NCI-H2029 (cell line): Measurements from ENCODE around the gene KRT82.
"Not testable (repeated sequence)": the region's sequence is repeated elsewhere in the genome, so short reads cannot be mapped to it uniquely, and the experiment has no call there.

Experiments
- DNase-seq: peaks from one replicate; lab custom pipeline; 2025; lab: John Stamatoyannopoulos, UW

Gene KRT82

DNA sequence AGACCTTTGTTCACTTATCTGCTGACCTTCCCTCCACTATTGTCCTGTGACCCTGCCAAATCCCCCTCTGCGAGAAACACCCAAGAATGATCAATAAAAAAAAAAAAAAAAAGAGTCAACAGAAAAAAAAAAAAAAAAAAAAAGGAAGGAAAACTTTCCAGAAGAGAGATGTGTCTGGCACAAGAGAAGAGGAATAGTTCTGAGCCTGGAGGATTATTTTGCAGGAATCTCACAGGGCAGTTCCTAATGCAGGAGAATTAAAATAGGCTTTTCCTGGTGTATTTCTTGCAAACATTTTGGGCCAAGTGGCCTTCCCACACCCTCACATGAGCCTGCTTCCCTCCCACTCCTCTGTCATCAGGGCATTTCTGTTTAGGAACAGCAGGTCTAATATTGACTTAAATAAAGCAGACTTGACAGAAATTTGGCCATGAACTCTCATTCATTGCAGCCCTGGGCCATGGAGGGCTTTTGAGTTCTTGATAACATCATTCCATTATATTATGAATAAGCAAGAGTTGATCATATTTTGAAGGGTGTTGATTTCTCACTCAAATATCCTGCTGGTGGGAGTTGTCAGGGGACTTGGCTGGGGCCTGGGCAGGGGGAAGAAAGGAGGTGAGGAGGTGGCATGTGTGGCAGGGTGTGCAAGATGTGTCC lies 4.6 kb upstream of the KRT82 start:
- DNase-seq, result not testable (repeated sequence)

DNA sequence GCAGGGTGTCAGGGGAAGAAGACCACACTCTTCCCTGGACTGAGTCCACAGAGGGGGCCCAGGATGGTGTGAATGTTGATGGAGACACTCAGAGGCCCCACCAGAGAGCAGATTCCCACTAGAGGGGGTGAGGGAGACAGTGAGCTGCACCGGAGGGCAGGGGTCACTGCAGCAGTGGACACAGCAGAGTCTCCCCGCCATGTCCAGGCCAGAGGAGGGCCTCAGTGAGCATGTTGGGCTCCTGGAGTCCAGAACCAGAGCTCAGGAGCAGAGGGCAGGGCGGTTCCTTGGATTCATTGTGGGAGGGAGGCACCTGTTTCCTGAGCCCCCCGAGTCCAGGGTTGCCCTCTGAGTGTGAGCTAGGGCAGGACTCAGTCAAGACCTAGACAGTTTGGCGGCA lies 1.8 kb upstream of the KRT82 start:
- DNase-seq, result no peak

DNA sequence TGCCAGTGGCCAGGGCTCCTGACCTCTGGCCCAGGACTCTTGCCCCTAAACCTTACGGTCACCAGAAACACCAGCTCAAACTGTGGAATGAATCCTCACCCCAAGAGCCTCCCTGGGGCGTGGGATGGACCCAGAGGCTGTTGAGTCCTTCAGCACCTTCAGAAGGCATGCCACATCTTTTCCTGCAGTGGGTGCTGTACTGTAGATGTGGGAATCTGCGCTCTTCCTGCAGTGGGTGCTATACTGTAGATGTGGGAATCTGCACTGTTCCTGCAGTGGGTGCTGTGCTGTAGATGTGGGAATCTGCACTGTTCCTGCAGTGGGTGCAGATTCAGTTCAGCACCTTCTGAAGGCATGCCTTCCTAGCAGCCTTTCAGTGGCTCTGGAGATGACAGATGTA lies 1.2 kb downstream of the KRT82 start:
- no peak for DNase-seq

DNA sequence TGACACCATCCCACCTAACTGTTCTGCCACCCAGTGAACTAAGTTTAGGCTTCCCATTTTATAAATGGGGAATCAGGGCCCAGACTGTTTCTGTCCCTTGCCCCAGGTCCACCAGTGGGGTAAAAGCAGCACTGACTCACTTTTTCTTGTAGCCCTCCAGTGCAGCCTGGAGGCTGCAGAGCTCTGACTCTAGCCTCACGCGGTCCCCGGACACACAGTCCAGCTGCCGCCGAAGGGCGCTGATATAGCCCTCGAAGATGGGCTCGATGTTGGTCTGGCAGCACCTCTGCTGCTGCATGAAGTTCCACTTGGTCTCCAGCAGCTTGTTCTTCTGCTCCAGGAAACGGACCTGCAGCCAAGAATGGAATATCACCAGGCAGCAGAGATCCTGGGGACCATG lies 2.6 kb downstream of the KRT82 start:
- no peak for DNase-seq

DNA sequence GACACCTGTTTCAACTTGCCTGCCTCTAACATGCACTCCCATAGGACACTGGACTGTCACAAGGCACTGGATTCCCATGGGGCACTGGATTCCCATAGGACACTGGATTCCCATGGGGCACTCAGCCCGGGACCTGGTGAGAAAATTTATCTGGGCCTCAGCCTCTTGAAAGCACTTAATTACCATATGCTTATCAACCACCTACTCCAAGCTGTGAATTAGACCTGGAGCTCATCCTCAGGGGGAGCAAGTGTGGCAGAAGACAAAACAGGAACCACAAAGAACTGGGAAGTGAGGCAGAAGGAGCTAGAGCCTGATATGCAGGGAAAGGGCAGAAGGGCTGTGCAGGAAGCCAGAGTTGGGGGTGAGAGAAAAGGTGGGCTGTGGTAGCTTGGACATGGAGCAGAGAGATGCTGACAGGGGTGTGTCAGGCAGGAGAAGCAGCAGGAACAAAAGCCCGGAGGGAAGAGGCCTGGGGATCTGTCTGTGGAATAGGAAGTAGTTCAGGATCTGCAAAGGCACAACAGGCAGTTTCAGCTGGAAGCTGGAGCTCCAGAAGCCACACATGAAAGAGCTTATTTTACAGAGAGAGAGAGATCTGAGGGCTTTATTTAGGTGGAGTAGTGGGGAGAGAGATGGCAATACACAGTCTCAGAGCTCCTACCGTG lies 3.1 kb downstream of the KRT82 start:
- DNase-seq, result no peak

DNA sequence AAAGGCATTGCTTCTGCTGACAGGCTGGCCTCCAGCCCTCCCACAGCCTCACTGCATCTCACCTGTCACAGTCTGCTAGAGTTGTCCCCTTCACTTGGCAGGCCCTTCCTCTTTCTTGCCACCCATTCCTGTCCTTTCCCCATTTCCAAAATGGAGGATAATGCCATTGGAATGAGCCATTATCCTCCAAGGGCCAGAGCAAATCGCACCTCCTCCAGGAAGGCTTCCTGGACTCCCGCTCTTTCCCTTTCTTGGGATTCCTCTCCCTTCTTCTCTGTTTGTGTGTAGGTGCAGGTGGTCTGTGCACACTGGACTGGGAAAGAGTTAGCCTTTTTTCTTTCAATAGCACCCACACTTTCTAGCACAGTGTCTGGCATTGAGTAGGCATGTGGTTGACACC lies 3.8 kb downstream of the KRT82 start:
- DNase-seq, result no peak

DNA sequence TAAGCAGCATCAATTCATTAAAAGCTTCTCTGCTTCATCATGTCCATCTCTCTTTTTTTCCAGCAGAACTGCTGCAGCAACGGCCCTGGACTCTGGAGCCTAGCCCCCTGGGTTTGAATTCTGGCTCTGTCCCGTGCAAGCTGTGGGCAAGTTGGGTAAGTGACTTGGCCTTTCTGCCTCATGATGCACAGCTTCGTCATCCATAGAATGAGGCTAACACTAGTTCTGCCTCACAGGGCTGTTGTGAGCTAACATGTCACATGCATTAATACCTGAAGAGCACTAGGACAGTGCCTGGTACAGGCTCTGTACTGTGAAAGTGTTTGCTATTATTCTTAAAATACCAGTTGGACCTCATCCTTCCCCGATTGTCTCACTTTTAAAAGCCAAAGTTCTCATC lies 4.2 kb downstream of the KRT82 start:
- DNase-seq, result no peak

DNA sequence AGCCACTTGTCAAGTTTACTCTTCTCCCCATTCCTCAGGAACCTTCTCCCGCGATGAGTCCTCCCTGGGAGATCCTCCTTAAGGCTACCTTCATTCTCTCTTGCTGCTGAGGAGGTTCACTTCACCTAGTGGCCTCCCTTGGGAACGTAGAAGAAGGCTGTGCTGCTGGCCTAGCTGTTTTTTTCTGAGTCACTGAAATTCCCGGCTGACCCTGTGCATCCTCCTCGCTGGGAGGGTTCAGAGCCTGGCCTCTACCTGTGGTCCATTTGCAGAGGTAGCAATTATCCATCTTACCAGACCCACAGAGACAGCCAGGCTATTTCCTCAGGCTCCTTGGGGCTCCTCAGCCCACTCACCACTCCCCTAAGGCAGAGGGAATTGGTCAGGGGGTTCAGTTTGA lies 4.6 kb downstream of the KRT82 start:
- no peak for DNase-seq

DNA sequence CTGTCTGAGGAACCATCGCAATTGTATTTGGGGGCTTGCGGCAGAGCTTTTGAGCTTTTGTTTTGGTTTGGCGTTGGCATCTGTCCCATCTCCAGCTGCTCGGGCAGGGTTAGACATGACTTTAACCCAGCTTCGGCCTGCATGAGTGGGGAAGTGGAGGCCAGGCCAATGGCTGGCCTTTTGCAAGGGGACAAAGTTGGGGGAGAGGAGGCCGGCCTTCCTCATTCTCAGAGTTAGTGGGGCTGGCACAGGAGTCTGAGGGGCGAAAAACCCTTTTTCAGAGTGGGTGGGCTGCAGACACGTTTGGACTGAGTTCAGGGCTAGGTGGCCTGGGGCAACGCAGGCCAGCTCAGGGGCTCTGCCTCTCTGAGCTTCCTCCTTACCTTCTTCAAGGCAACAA lies 5.2 kb downstream of the KRT82 start:
- DNase-seq, result no peak

DNA sequence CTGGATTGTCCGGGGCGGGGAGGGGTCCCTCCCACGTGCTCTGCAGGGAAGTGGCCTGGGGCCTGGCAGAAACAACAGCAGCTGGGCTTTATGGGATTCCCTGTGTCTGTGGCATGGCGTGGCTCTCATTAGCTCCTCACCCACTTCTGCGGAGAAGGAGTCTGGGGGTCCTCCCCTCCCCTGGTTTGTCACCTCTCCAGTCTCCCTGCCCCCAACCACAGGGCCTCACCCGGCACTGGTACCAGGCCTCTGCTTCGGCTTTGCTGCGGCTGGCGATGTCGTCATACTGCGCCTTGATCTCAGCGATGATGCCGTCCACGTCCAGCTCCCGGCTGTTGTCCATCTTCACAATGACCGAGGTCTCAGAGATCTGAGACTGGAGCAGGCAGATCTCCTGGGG lies 6.4 kb downstream of the KRT82 start:
- no peak for DNase-seq

DNA sequence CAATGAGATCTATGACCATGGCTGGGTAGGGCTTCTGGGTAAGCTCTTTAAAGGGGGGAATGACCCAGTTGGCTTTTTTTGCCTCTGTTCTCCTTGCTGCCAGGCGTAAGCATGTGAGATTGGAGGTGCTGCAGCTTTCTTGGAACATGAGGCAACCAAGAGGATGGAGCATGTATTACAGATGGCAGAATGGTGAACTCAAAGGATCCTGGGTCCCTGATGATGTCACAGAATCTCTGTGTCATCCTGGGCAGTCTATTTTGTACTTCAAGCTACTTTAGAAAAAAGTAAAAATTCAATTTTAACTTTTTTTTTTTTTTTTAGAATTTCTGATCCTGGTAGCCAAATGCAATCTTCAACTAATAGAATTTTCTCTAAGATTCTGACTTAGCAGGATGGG lies 8.0 kb downstream of the KRT82 start:
- no peak for DNase-seq

DNA sequence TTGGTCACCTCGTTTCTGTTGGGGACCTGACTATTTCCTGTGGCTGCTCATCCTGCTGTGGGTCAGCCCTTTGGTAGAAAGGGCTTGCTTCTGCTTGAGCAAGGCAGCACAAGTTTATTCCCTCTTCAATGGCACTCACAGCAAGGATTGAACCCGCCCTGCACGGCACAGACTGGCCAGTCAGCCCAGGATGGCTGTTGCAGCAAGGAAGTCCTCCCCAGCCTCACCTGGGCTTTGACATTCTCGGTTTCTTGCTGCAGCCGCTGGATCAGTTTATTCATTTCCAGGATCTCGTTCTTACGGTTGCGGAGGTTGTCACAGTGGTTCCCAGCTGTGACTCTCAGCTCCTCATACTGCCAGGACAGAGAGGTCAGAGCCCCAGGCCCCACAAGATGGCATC lies 9.5 kb downstream of the KRT82 start:
- no peak for DNase-seq

DNA sequence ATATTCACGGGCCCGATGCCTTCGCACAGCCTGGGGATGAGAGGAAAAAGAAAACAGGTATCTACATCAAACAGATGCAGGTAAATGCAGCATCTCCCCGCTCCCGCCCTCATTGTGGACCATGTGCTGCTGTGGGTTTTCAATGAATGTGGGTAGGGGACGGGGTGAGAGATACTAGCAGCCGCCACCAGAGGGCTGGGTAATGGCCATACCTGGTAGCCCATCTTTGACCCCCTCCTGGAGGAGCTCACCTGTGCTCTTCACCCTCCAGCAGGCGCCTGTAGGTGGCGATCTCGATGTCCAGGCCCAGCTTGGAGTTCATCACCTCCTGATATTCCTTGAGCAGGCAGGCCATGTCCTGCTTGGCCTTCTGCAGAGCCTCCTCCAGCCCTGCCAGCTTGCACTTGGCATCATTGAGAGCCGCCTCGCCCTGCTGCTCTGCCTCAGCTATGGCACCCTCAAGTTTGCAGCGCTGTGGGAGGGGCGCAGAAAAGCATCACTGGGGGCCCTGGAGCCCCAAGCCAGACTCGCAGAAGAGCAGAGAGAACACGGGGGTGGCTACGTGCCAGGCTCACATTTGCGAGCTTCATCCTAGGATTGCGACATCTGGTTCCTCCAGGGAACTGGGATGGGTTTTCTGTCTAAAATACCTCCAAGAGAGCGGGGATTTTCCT lies 10.2 kb downstream of the KRT82 start:
- peak; percentile 21 for DNase-seq

DNA sequence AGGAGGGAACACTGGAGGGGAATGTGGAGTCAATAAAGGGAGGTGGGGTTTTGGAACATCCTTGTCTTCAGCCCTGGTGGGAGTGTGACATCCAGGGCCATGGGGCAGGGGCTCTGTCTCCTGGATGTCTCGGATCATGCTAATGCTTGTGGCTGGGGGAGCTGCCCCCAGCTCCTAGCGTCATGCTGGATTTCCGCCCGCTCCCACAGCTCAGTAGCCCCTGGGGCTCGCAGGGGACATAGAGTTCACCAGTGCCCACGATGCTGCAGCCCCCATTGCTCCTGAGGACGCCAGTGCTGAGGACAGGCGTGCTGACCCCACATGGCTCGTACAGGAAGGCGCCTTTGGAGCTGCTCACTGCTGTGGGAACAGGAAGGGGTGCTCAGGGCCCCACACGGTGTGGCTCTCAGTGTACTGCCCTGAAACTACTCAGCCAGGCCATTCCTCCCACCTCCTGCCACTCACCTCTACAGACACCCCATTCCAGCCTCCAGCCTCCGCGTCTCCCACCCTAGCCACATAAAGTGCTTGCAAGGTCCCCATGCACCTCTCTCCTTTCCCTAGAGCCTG lies 11.2 kb downstream of the KRT82 start:
- DNase-seq, result no peak

DNA sequence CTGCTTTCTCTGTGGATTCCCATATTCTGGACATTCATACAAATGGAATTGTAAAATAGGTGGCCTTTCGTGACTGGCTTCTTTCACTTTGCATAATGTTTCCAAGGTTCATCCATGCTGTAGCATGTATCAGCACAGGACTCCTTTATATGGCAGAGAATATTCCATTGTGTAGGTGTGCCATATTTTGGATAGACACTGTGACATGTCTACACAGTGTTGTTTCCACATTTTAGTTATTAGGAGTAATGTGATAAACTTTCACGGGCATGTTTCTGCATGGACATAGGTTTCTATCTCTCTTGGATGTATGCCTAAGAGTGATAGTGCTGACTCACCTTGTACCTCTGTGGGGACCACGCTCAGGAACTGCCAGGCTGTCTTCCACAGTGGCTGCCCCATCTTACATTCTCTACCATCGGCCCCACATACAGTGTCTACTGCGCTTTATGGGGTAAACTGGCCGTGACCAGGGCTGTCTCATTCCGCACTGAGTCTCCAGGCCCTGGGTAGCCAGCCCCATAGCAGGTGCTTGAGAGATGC lies 13.6 kb downstream of the KRT82 start:
- no peak for DNase-seq

DNA sequence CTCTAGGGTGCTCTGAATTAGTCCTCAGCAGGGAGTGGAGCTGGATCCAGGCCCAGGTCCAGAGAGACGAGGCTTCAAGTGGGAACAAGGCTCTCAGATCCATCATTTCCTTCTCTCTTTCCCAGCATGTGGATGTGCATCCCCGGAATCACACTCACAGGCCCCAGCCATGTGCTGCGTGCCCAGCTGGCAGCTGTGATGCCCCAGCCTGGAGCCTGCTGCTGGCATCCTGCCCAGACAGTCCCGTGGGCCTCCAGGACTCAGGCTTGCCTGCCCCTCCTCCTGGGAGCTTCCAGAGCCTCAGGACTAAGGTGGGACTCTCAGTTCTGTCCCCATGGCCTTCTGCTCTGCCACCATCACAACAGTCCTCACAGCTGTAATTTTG lies 14.5 kb downstream of the KRT82 start:
- peak; percentile 86 for DNase-seq

DNA sequence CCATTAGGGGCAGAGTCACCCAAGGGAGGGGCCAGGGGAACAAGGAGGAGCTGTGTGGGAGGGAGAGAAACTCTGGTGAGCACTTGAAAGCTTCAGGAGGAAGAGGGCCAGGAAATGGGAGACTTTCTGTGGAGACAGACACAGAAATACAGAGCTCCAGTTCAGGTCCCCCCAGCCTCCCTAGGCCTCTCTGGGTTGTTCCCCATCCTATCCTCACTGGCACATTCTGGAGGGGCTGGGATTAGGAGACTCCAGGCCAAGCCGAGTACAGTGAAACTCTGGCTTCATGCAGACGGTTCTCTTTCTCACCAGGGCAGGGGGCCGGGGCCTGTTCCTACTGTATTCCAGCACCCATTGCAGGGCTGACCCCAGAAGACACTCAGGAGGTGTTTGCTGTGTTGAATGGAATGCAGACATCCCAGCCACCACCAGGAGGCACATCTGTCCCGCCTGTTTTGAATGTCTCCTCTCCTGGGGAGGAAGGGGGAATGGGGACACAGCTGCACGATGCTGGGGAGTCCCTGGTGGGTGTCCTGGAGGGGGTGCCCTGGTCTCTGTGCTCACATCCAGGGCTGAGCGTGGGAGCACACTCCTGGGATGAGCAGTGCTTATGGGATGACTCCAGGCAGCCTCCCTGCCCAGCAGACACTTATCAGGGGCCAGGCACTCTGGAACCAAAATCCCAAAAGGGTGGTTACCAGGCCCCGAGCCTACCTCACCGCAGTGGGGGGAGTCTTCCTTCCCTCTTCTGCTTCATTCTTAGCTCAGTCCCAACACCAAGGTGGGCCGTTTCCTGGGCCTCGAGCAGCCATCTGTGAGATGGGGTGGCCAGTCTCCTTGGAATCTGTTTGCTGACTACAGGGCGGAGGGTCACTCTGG lies 15.2 kb downstream of the KRT82 start:
- no peak for DNase-seq

DNA sequence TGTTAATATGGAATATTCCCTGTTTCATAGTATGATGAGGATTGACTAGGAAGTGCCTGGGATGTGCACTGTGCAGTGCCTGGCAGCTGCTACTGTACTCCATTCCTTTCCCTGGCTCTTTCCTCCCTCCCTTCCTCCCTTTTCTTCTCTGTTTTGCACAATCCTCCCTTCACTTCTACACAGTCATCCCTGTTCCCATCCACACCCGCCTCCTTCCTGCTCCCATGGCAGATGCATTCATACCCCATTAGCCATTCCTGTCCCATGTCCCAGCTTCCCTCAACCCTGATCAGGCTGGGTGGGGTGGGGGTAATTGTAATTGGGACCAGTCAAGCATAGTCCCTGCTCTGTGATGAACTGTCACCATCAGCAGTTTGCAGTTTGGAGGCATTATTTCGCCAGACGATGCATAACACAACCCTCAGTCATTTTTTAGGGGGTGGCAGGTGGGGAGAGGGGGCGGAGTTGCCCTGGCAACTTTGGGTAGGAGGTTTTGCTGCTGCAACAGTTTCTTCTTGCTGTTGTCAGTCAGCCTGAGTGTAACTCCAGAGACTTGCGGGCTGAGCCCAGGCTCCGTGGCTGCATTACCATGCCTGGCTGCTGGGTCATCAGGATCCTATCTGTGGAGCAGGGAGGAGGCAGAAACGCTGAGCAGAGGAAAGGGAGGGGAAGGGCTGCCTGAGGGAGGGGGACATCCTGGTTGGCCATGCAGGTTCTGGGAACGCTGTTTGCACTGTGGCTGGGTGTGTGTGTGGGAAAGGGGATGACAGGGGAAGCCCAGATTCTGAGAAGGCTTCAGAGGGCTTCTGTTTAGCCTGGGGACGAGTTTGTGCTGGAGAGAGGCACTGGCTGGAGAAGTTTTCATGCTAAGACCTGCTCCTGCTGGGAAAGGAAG lies 16.6 kb downstream of the KRT82 start:
- no peak for DNase-seq

DNA sequence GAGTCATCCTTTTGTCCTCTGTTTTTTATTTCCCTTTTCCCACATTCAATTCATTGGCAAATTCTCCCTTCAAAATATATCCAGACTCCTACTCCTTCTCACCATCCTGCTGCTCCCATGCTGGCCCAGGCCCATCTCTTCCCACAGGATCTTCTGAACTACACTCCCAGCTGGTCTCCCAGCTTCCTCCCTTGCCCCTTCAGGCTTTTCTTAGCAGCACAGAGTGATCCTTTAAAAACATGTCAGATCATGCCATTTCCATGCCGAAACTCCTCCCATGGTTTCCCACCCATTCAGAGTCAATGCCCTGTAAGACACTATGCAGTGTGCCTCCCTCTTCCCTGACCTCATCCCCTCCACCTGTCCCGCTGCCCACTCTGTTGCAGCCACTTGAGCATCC lies 18.3 kb downstream of the KRT82 start:
- DNase-seq, result no peak

DNA sequence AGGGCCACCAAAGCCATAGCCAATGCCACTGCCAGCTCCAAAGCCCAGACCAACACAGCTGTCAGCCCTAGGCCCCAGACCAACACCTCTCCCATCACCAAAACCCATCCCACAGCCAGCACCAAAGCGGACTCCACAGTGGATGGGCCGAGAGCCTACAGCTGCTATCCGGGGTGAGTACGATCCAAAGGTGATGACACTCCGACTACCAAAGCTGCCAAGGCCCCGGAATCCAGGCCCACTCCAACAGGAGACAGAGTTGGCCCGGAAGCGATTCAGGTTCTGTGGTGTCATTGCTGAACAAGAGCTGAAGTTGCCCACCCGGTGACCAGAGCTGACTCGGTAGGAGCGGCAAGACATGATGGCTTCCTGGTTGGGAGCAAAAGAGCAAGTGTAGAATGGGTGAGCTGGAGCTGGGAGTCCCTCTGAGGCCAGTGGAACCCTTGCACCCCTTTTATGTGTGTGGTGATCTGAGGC lies 20.9 kb downstream of the KRT82 start, which contains the start of gene KRT84:
TSS of gene KRT84 (minus strand) at position 427 of the 477 bp plus-strand sequence. CDS start at position 360, 67 bp downstream.
- no peak for DNase-seq

DNA sequence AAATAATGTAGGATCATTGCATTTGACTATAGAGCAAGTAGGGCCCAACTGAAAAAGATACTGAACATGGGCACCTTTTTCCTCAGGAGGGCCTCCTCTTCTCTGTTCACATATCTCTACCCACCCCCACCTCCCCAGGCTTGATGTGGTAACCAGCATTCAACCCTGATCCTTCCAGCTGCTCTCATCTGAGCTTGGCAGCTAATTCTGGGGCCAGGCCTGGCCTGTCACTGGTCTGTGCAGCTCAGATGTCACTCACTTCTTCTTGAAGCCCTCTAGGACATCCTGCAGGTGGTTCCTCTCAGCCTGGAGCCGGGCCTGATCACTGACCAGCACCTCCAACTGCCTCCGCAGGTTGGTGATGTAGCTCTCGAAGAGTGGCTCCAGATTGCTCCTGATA lies 22.8 kb downstream of the KRT82 start:
- DNase-seq, result no peak
